NCI-H82 treated with DMSO at 0.1 percent for 48 hours (cell line): Measurements from ENCODE around the gene SDF2L1.
"Not testable (repeated sequence)": the region's sequence is repeated elsewhere in the genome, so short reads cannot be mapped to it uniquely, and the experiment has no call there.

Experiments
- DNase-seq: peaks from one replicate; lab custom pipeline; 2025; ENCODE audit not compliant: unreplicated experiment; lab: John Stamatoyannopoulos, UW

Gene SDF2L1

GRCh38 chr22:21684492-21685163 lies 42.5 kb downstream of the SDF2L1 start:
- no peak for DNase-seq

GRCh38 chr22:21685164-21685513 lies 43.0 kb downstream of the SDF2L1 start:
- DNase-seq = no peak

- no peak for DNase-seq
These were observed 44.1 kb downstream of the SDF2L1 start for GRCh38 chr22:21686193-21686608.

GRCh38 chr22:21686634-21687393 lies 44.7 kb downstream of the SDF2L1 start:
- no peak for DNase-seq

- DNase-seq = no peak
These were observed 45.7 kb downstream of the SDF2L1 start for GRCh38 chr22:21687685-21688259.

GRCh38 chr22:21688341-21688705 lies 46.2 kb downstream of the SDF2L1 start:
- DNase-seq = no peak

GRCh38 chr22:21688706-21689381 lies 46.7 kb downstream of the SDF2L1 start:
- DNase-seq = no peak

- DNase-seq = no peak
These were observed 48.3 kb downstream of the SDF2L1 start for GRCh38 chr22:21690401-21690801.

- DNase-seq = no peak
These were observed 49.7 kb downstream of the SDF2L1 start for GRCh38 chr22:21691816-21692215.

- DNase-seq = not testable (repeated sequence)
These were observed 50.8 kb downstream of the SDF2L1 start for GRCh38 chr22:21692856-21693255.

- no peak for DNase-seq
These were observed 51.4 kb downstream of the SDF2L1 start for GRCh38 chr22:21693333-21693998.
